Measurements from ENCODE around the gene CCDC157. TPM values are rescaled to one million over a fixed set of nuclear protein-coding genes. Genes with fewer than 3 reads are reported as not detected.

The CCDC157 gene
- total RNA-seq, 4 donors from 2014 or later = 0.41 to 1.4 (median 1.1) TPM

DNA sequence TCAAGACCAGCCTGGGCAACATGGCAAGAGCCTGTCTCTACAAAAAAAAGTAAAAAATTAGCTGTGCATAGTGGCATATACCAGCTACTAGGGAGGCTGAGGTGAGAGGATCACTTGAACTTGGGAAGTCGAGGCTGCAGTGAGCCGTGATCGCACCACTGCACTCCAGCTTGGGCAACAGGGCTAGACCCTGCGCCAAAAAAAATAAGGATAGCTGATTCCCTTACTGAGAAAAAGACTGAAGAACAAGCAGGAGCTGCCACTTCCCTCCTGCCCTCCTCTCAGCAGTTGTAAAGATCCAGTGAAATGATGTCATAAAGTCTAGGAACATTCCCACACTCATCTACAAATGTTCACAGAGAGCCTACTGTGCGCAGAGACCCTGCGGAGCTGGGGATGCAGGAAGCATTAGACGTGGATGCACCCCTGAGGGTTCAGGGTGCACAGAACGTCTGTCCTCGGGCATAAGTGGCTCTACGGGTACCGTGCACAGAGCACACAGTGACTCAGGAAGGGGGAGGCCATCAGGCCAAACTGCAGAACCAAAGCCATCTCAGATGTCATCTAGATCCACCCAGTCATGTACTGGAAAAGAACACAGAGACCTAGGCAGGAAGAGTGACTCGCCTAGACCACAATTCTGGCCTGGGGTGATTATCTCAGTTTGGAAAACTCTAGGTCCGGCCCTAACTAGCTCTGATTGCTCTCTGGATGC is 51.7 kb downstream of the CCDC157 start:
- intact Hi-C loops (cut with DNase I; ENCODE audit: low total_unique reads) (no loop called here), in situ Hi-C loops (cut with MboI; ENCODE audit: low sequenced_read_pairs in 4 of 4) (no loop called here)
- Histone ChIP-seq H3K36me3 (peaks cover 0 to 15% of the 10 kb centered on the region in 2 donors), H3K9me3 (no peaks in the 10 kb centered on the region), H3K4me3 (no peak overlapping the region), H3K27me3 (no peaks in the 10 kb centered on the region), H3K27ac (peak overlapping the region in 1 of 4 donors; percentile 61), H3K4me1 (peaks cover 0 to 10% of the 10 kb centered on the region in 2 donors)
- TF ChIP-seq, protein P1, sequence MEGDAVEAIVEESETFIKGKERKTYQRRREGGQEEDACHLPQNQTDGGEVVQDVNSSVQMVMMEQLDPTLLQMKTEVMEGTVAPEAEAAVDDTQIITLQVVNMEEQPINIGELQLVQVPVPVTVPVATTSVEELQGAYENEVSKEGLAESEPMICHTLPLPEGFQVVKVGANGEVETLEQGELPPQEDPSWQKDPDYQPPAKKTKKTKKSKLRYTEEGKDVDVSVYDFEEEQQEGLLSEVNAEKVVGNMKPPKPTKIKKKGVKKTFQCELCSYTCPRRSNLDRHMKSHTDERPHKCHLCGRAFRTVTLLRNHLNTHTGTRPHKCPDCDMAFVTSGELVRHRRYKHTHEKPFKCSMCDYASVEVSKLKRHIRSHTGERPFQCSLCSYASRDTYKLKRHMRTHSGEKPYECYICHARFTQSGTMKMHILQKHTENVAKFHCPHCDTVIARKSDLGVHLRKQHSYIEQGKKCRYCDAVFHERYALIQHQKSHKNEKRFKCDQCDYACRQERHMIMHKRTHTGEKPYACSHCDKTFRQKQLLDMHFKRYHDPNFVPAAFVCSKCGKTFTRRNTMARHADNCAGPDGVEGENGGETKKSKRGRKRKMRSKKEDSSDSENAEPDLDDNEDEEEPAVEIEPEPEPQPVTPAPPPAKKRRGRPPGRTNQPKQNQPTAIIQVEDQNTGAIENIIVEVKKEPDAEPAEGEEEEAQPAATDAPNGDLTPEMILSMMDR (IDR thresholded peaks at IDR 0.05 in 4 of 5, conservative IDR thresholded peaks at IDR 0.05 in 1 of 5) = no peak
- no peak for TF ChIP-seq POLR2A (IDR thresholded peaks at IDR 0.05)
- peak in 1 of 2 donors; percentile 18 for DNase-seq
- ATAC-seq = peak; percentile 46 to 93

DNA sequence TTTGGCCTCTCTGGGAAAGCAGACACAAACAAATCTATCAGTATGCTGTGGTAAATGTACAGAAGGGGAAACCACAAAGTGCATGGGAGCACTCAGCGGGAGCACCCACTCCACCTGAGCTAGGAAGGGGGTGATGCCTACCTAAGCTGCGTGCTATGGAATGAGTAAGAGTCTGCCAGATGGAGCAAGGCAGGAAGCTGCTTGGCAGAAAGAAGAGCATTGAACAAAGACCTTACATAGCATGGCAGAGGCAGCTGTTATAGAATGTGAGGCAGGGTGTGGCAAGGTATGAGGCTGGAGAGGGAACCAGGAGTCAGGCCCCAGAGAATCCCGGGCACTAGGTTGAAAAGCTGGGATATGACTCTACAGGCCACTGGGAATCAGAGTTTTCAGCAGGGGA is 55.0 kb downstream of the CCDC157 start:
- intact Hi-C loops (cut with DNase I; ENCODE audit: low total_unique reads) (no loop called here), in situ Hi-C loops (cut with MboI; ENCODE audit: low sequenced_read_pairs in 4 of 4) (no loop called here)
- no peak for DNase-seq
- Histone ChIP-seq H3K36me3 (peaks cover 0 to 33% of the 10 kb centered on the region in 2 donors), H3K4me3 (no peak overlapping the region), H3K27me3 (no peaks in the 10 kb centered on the region), H3K4me1 (peaks cover 0 to 10% of the 10 kb centered on the region in 2 donors), H3K9me3 (no peaks in the 10 kb centered on the region), H3K27ac (no peak overlapping the region)
- TF ChIP-seq, protein P1 (IDR thresholded peaks at IDR 0.05 in 4 of 5, conservative IDR thresholded peaks at IDR 0.05 in 1 of 5) = no peak
- no peak for ATAC-seq

DNA sequence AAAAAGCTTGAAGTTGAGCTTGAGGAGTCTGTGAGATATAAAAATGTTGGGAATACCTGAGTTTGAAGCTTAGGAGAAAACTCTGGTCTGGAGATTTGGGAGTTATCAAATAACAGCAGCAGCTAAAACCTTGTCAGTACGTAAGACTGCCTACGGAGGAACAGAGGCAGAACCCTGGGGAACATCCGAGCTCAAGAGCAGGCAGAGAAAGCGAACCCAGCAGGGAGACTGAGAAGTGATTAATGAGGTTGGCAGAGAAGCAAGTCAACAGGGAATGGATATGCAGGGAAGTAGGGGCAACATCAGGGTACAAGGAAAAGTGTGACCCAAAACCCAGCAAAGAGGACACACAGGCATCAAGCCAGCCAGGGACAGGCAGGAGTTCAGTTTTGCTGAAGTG is 56.2 kb downstream of the CCDC157 start:
- H3K4me1 ChIP-seq = peaks cover 0 to 10% of the 10 kb centered on the region in 2 donors
- in situ Hi-C loops (cut with MboI; ENCODE audit: low sequenced_read_pairs in 4 of 4) (no loop called here), intact Hi-C loops (cut with DNase I; ENCODE audit: low total_unique reads) (no loop called here)
- H3K4me3 ChIP-seq = no peak overlapping the region
- H3K27me3 ChIP-seq = no peaks in the 10 kb centered on the region
- H3K36me3 ChIP-seq = peaks cover 0 to 34% of the 10 kb centered on the region in 2 donors
- ATAC-seq (no peak), DNase-seq (no peak)
- no peak overlapping the region for H3K27ac ChIP-seq
- no peak for TF ChIP-seq POLR2A (IDR thresholded peaks at IDR 0.05)
- TF ChIP-seq, protein P1 (IDR thresholded peaks at IDR 0.05 in 4 of 5, conservative IDR thresholded peaks at IDR 0.05 in 1 of 5) = no peak
- H3K9me3 ChIP-seq = no peaks in the 10 kb centered on the region

DNA sequence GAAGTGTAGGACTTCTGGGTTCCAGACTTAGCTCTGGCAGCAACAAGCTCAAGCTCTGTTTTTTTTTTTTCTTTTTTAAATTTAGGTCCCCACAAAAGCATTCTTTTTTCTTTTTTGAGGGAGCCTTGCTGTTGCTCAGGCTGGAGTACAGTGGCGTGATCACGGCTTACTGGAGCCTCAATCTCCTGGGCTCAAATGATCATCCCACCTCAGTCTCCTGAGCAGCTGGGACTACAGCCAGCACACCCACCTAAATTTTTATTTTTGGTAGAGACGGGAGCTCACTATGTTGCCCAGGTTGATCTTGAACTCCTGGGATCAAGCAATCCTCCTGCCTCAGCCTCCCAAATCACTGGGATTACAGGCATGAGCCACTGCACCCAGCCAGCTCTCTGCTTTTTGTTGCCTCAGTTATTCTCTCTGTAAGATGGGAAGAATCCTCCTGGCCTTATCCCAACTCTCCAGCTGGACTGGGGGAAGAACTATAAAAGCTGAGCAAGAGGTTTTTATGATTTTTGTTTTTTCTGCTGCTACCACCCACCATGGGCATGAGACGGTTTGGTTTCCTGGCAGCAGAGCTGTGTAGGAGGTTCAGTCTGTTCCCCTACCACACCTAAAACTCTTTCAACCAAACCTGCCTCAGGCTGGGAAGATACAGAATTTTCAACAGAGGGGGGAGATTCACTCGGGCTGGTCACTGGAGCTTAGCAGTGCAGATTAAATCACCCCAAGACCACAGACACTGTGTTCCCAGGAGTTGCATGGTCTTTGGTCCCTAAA is 57.1 kb downstream of the CCDC157 start:
- no peak for ATAC-seq
- Histone ChIP-seq H3K4me3 (no peak overlapping the region), H3K4me1 (peaks cover 0 to 2% of the 10 kb centered on the region in 2 donors), H3K9me3 (no peaks in the 10 kb centered on the region), H3K36me3 (peaks cover 0 to 43% of the 10 kb centered on the region in 2 donors), H3K27me3 (no peaks in the 10 kb centered on the region), H3K27ac (no peak overlapping the region)
- DNase-seq = no peak
- in situ Hi-C loops (cut with MboI; ENCODE audit: low sequenced_read_pairs in 4 of 4) = no loop called here
- intact Hi-C loops (cut with DNase I; ENCODE audit: low total_unique reads) = no loop called here
- TF ChIP-seq, protein P1 (IDR thresholded peaks at IDR 0.05 in 4 of 5, conservative IDR thresholded peaks at IDR 0.05 in 1 of 5) = no peak
- no peak for TF ChIP-seq POLR2A (IDR thresholded peaks at IDR 0.05)

All from gastrocnemius medialis (tissue), 4 donors.